K562 (cell line): Measurements from ENCODE around the gene IFI30. TPM values are rescaled to one million over a fixed set of nuclear protein-coding genes. Genes with fewer than 3 reads are reported as not detected.
A peak's percentile ranks its signal among the peaks of the same experiment; 100 is the strongest.

Experiments used
- ATAC-seq: fragments of 200-7000 bp; cut with Tn5 transposase; 3 replicates; pipeline ENCODE4 v1.9.1; 2020; ENCODE audit warnings: moderate library complexity
- BruUV-seq: library from RNA; stranded (reverse); fragments of 400-500 nt; replicated peaks from 2 replicates; lab custom pipeline; 2021; lab: Mats Ljungman, UMichigan
- CTCF ChIA-PET: fragments of 300-600 bp; formaldehyde crosslinking; extraction: SDS; loops from one replicate; lab custom pipeline; 2021; ENCODE audit warnings: low intra/inter-chr PET ratio; lab: Yijun Ruan, JAX
- POLR2A ChIA-PET: fragments of 300-600, 350-650 bp; sonication (Branson Sonifier 250); formaldehyde crosslinking; extraction: SDS; loops from one replicate; lab custom pipeline; 2021; ENCODE audit warnings: antibody characterized with exemption, inconsistent platforms; lab: Yijun Ruan, JAX
- DNase-seq, 4 experiments: peaks; one replicate each; pipeline versions ENCODE4 v3.0.0 to v3.0.0-alpha.2; 2011 to 2018; ENCODE audit warnings: low spot score in 3 of 4, mixed read lengths in 3 of 4; ENCODE audit errors: extremely low read depth in 1 of 4
- FAIRE-seq: peaks from 2 replicates; lab custom pipeline; 2011; peaks lifted over from hg19 to GRCh38; lab: Jason Lieb, UNC
- H2AFZ ChIP-seq: 2 replicates; pipeline ENCODE4 v1.6.0; 2011; ENCODE audit warnings: low read depth, low read length, control low read depth, inconsistent platforms
- H3K27ac ChIP-seq: fragments of 200-600 bp; 3 replicates; pipeline ENCODE4 v1.8.0; 2011; ENCODE audit warnings: low read depth, mild to moderate bottlenecking, control low read depth, inconsistent platforms, low read length, moderate library complexity, mixed read lengths; ENCODE audit errors: extremely low read depth
- H3K27me3 ChIP-seq, 2 experiments: fragments of 300-600 bp in 1 of 2; 2 replicates in 1 of 2; 3 replicates in 1 of 2; pipeline versions ENCODE4 v1.6.0 to v1.8.0; 2011; ENCODE audit warnings: inconsistent platforms in 2 of 2, low read length in 2 of 2, mild to moderate bottlenecking in 1 of 2, mixed read lengths in 1 of 2, moderate library complexity in 1 of 2; ENCODE audit not compliant: control insufficient read depth in 2 of 2, insufficient read depth in 2 of 2
- H3K36me3 ChIP-seq: fragments of 300-600 bp; 3 replicates; pipeline ENCODE4 v1.8.0; 2011; ENCODE audit warnings: mild to moderate bottlenecking, low read length, inconsistent platforms; ENCODE audit not compliant: control insufficient read depth, insufficient read depth
- H3K4me1 ChIP-seq, 2 experiments: fragments of 200-600 bp in 1 of 2; replicated peaks in 1 of 2; 2 replicates in 1 of 2; 3 replicates in 1 of 2; pipeline versions ENCODE4 v1.5.1 to v1.8.0; 2011; ENCODE audit warnings: inconsistent platforms in 2 of 2, low read length in 2 of 2, mild to moderate bottlenecking in 1 of 2, mixed read lengths in 1 of 2, moderate library complexity in 1 of 2; ENCODE audit not compliant: control insufficient read depth in 2 of 2, insufficient read depth in 2 of 2
- H3K4me2 ChIP-seq: 2 replicates; pipeline ENCODE4 v1.6.1; 2011; ENCODE audit warnings: low read length, control low read depth, inconsistent platforms, mixed read lengths; ENCODE audit not compliant: insufficient read depth
- H3K4me3 ChIP-seq: fragments of 200-600 bp; sonication (generic), shearing (Covaris generic); 2 replicates; pipeline ENCODE4 v1.5.1; 2016; ENCODE audit warnings: control low read depth, inconsistent platforms
- H3K79me2 ChIP-seq: fragments of 200-600 bp; 3 replicates; pipeline ENCODE4 v1.8.0; 2011; ENCODE audit warnings: low read length, inconsistent platforms; ENCODE audit not compliant: control insufficient read depth, insufficient read depth
- H3K9ac ChIP-seq, 2 experiments: 2 replicates each; pipeline versions ENCODE4 v1.6.0 to v1.6.1; 2011; ENCODE audit warnings: low read depth in 2 of 2, low read length in 2 of 2, control low read depth in 1 of 2, inconsistent platforms in 1 of 2, mild to moderate bottlenecking in 1 of 2, mixed read lengths in 1 of 2; ENCODE audit not compliant: insufficient read depth in 1 of 2
- H3K9me1 ChIP-seq: one replicate; pipeline ENCODE4 v1.6.0; 2011; ENCODE audit warnings: inconsistent platforms, mild to moderate bottlenecking, low read length, moderate library complexity; ENCODE audit not compliant: control insufficient read depth, insufficient read depth
- H3K9me3 ChIP-seq: replicated peaks from 2 replicates; pipeline ENCODE4 v1.5.1; 2011; ENCODE audit warnings: low read depth, low read length, inconsistent platforms; ENCODE audit not compliant: control insufficient read depth, insufficient read depth
- H4K20me1 ChIP-seq: replicated peaks from 2 replicates; pipeline ENCODE4 v1.6.1; 2011; ENCODE audit warnings: low read length, inconsistent platforms, mixed read lengths; ENCODE audit not compliant: control insufficient read depth, insufficient read depth
- ADNP ChIP-seq: fragments of 200-800 bp; sonication (Bioruptor generic); IDR thresholded peaks from 2 replicates; pipeline ENCODE4 v1.6.1; 2016; ENCODE audit warnings: missing genetic modification characterization, missing compliant biosample characterization
- ATF1 ChIP-seq, 2 experiments: fragments of 450-650 bp in 1 of 2; IDR thresholded peaks; 2 replicates each; pipeline ENCODE4 v1.6.1; 2016; ENCODE audit warnings: missing compliant biosample characterization in 1 of 2, missing genetic modification characterization in 1 of 2
- BCOR ChIP-seq: fragments of 450-650 bp; IDR thresholded peaks from 2 replicates; pipeline ENCODE4 v1.6.1; 2016
- CBX1 ChIP-seq: sonication (generic); IDR thresholded peaks from 2 replicates; pipeline ENCODE4 v1.6.1; 2016; ENCODE audit warnings: antibody characterized with exemption, low read depth, mild to moderate bottlenecking
- CHD4 ChIP-seq: fragments of 200-600 bp; sonication (generic); IDR thresholded peaks from 3 replicates; pipeline ENCODE4 v1.6.1; 2012; ENCODE audit warnings: low read depth, mild to moderate bottlenecking, mixed read lengths, low read length, inconsistent platforms; ENCODE audit not compliant: insufficient read depth, insufficient replicate concordance, poor library complexity, severe bottlenecking
- CREM ChIP-seq: IDR thresholded peaks from 2 replicates; pipeline ENCODE4 v1.6.1; 2014; ENCODE audit warnings: antibody characterized with exemption, low read depth
- GABPA ChIP-seq: fragments of 200-800 bp; sonication (Bioruptor generic); conservative IDR thresholded peaks from 2 replicates; pipeline ENCODE4 v1.6.1; 2016; ENCODE audit warnings: low read depth, missing genetic modification characterization, missing compliant biosample characterization
- HEY1 ChIP-seq: fragments of 250-450 bp; sonication (Bioruptor Pico); IDR thresholded peaks from 2 replicates; pipeline ENCODE4 v1.5.0; 2020; ENCODE audit warnings: mild to moderate bottlenecking, moderate library complexity, borderline replicate concordance
- JUNB ChIP-seq: fragments of 450-650 bp; formaldehyde crosslinking; conservative IDR thresholded peaks from 2 replicates; pipeline ENCODE4 v1.4.0; 2020; ENCODE audit warnings: mild to moderate bottlenecking
- JUND ChIP-seq, 2 experiments: IDR thresholded peaks; 2 replicates in 1 of 2; 3 replicates in 1 of 2; pipeline ENCODE4 v1.6.1; 2011; ENCODE audit warnings: borderline replicate concordance in 2 of 2, low read depth in 2 of 2, low read length in 2 of 2, improper control_type of control experiment in 1 of 2, missing biosample characterization in 1 of 2, missing genetic modification characterization in 1 of 2, missing genetic modification reagents in 1 of 2
- NFIC ChIP-seq: fragments of 450-650 bp; IDR thresholded peaks from 2 replicates; pipeline ENCODE4 v1.6.1; 2017; ENCODE audit warnings: mild to moderate bottlenecking, inconsistent platforms
- PTBP1 ChIP-seq: fragments of 200-400 bp; formaldehyde crosslinking; IDR thresholded peaks from 2 replicates; pipeline ENCODE4 v1.6.1; 2017; ENCODE audit warnings: low read depth, low read length
- RBM17 ChIP-seq: fragments of 200-400 bp; formaldehyde crosslinking; IDR thresholded peaks from 2 replicates; pipeline ENCODE4 v1.6.1; 2017; ENCODE audit warnings: low read depth, mild to moderate bottlenecking, low read length, borderline replicate concordance
- RBM22 ChIP-seq: fragments of 200-400 bp; formaldehyde crosslinking; IDR thresholded peaks from 2 replicates; pipeline ENCODE4 v1.6.1; 2018; ENCODE audit warnings: low read length, low read depth; ENCODE audit not compliant: poor library complexity, severe bottlenecking
- RBM25 ChIP-seq: fragments of 200-400 bp; formaldehyde crosslinking; IDR thresholded peaks from 2 replicates; pipeline ENCODE4 v1.6.1; 2018; ENCODE audit warnings: low read length, low read depth, moderate library complexity; ENCODE audit not compliant: severe bottlenecking
- TOE1 ChIP-seq, 2 experiments: fragments of 450-650 bp in 1 of 2; sonication (generic) in 1 of 2; formaldehyde crosslinking in 1 of 2; IDR thresholded peaks; 2 replicates each; pipeline versions ENCODE4 v1.7.1 to v1.8.0; 2016 to 2022; ENCODE audit warnings: borderline replicate concordance in 2 of 2, mild to moderate bottlenecking in 2 of 2, antibody characterized with exemption in 1 of 2, inconsistent platforms in 1 of 2, low read depth in 1 of 2, missing genetic modification reagents in 1 of 2, moderate library complexity in 1 of 2
- ZFP36 ChIP-seq: fragments of 150-350 bp; IDR thresholded peaks from 2 replicates; pipeline ENCODE4 v1.6.1; 2018; ENCODE audit warnings: low read length, low read depth; ENCODE audit not compliant: partially characterized antibody
- ZFPM2 ChIP-seq: fragments of 250-450 bp; sonication (Bioruptor Pico); IDR thresholded peaks from 2 replicates; pipeline ENCODE4 v1.5.1; 2022; ENCODE audit warnings: mild to moderate bottlenecking
- ZKSCAN8 ChIP-seq: fragments of 200-800 bp; sonication (Bioruptor generic); IDR thresholded peaks from 2 replicates; pipeline ENCODE4 v1.6.1; 2016; ENCODE audit warnings: missing genetic modification characterization, missing compliant biosample characterization
- ZNF124 ChIP-seq: sonication (generic); formaldehyde crosslinking; IDR thresholded peaks from 2 replicates; pipeline ENCODE4 v1.8.1; 2022; ENCODE audit warnings: missing genetic modification reagents
- ZNF324 ChIP-seq: fragments of 250-450 bp; sonication (Bioruptor Pico); IDR thresholded peaks from 2 replicates; pipeline ENCODE4 v1.4.0; 2020; ENCODE audit warnings: mild to moderate bottlenecking
- WGBS: fragments of 100-300 bp; shearing (Covaris generic); methylation state at CpG from one replicate; pipeline ENCODE4 v1.1.6; 2016; ENCODE audit warnings: low coverage, mixed read lengths; ENCODE audit not compliant: insufficient coverage; ENCODE audit errors: missing lambda C conversion rate; 5-methylcytosine and 5-hydroxymethylcytosine counted together
- in situ Hi-C: fragments of 300-500 bp; cut with MboI; formaldehyde crosslinking; loops from 4 replicates; pipeline ENCODE4 v1.15.0; 2018; ENCODE audit warnings: inconsistent platforms, mixed read lengths
- intact Hi-C: fragments of 100-400 bp; cut with micrococcal nuclease; formaldehyde crosslinking; loops from 2 replicates; pipeline ENCODE4 v1.14.2; 2022
- polyA plus RNA-seq, 8 experiments: library from polyadenylated mRNA; depleted of rRNA in 4 of 8; stranded (reverse) in 5 of 8; unstranded in 3 of 8; fragments of >200 nt; fragmentation: Nextera tagmentation in 2 of 8; fragmentation: Illumina TruSeq in 1 of 8; extraction: Ambion mirVana in 2 of 8; extraction: Trizol in 1 of 8; gene quantifications; 2 replicates each; pipeline versions ENCODE4 v1.2.1 to v1.2.3, GENCODE V29; 2011 to 2014; ENCODE audit warnings: inconsistent platforms in 1 of 8, missing spikeins in 1 of 8
- total RNA-seq, 7 experiments: library from RNA; depleted of rRNA in 6 of 7; stranded (reverse); fragments of >200 nt in 6 of 7; fragmentation: Illumina TruSeq in 2 of 7; extraction: Trizol in 2 of 7; gene quantifications; 2 replicates each; pipeline versions ENCODE4 v1.2.1 to v1.2.3, GENCODE V29; 2011 to 2021; ENCODE audit warnings: low replicate concordance in 1 of 7
- TF ChIP-seq, protein P1 (sequence below): sonication (generic); formaldehyde crosslinking; IDR thresholded peaks from 2 replicates; pipeline ENCODE4 v1.8.0; 2022; ENCODE audit warnings: missing genetic modification reagents, mild to moderate bottlenecking, moderate library complexity, borderline replicate concordance

Gene IFI30
- total and polyA plus RNA-seq, 9 of the 15 experiments (the other 6 are each of a cell fraction or from before 2014, with no cell fraction given), result 63.7 to 430 (median 109) TPM

DNA sequence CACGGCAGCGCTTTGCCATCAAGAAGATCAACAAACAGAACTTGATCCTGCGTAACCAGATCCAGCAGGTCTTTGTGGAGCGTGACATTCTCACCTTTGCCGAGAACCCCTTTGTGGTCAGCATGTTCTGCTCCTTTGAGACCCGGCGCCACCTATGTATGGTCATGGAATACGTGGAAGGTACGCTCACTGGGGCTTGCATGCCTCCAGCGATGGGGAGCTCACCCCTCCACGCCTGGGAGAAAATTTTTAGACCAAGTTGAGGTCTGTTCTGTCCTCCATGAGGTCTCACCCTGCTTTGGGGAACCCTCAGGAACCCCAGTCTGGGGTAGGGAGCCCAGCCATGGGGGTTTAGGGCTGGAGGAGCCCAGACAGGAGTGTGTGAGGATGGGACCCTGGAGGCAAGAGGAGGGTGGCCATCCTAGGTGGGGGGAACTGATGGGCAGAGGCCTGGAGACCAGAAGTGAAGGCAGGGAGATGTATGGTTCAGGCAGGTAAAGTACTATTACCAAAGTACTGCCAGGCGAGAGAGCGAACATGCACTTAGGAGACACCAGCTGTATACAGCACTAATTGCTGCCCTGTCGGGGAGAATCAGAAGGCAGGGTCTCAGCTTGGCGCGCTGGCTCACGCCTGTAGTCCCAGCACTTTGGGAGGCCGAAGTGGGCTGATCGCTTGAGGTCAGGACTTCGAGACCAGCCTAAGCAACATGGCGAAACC, 42.9 kb upstream of the IFI30 start:
- Histone ChIP-seq H3K36me3 (peaks cover 43% of the 10 kb centered on the region; the same call in 2 of the 3 replicates), H3K9ac (peak overlapping the region in 1 of 2 experiments; percentile 83; a peak in 2 of 4 replicates), H3K79me2 (no peaks in the 10 kb centered on the region), H3K4me1 (peaks cover 0 to 7% of the 10 kb centered on the region in 2 experiments; a peak in 2 of 5 replicates), H3K27me3 (no peaks in the 10 kb centered on the region), H3K9me1 (no peaks in the 10 kb centered on the region), H4K20me1 (0 out of 2 replicates have a peak, but pooled peaks cover 4% of the 10 kb centered on the region), H3K9me3 (no peaks in the 10 kb centered on the region), H3K4me3 (no peak overlapping the region), H3K27ac (no peak overlapping the region), H3K4me2 (no peak overlapping the region), H2AFZ (no peak overlapping the region)
- ChIA-PET POLR2A (no interaction called here), CTCF (no interaction called here)
- FAIRE-seq, result no peak
- no TSS peak for BruUV-seq
- in situ Hi-C loops, result no loop called here
- no peak for DNase-seq
- intact Hi-C loops, result no loop called here
- no peak for ATAC-seq
- WGBS, result 92% methylated on average over 21 of the region's 21 CpGs
- TF ChIP-seq ZFPM2 (no peak), BCOR (peak; percentile 77), CREM (no peak), PTBP1 (0 out of 2 replicates have a peak, but pooled peaks have one; percentile 33), ATF1 (CRISPR knock-in tag; IDR thresholded peaks at IDR 0.05) (no peak), ATF1 (tag; IDR thresholded peaks at IDR 0.05) (no peak), HEY1 (CRISPR knock-in tag) (no peak), NFIC (no peak), TOE1 (IDR thresholded peaks at IDR 0.05; ENCODE audit: borderline replicate concordance) (no peak), TOE1 (CRISPR knock-in tag; IDR thresholded peaks at IDR 0.05; ENCODE audit: borderline replicate concordance, low read depth) (no peak), RBM17 (no peak), CBX1 (0 out of 2 replicates have a peak, but pooled peaks have one; percentile 31), JUNB (CRISPR knock-in tag) (no peak), GABPA (tag) (no peak), CHD4 (peak; percentile 70), RBM22 (no peak), ZNF324 (CRISPR knock-in tag) (no peak), ZFP36 (peak; percentile 42), ZKSCAN8 (CRISPR knock-in tag) (peak; percentile 95), ADNP (tag) (peak; percentile 54; the same call in 1 of the 2 replicates), RBM25 (peak; percentile 56), JUND (IDR thresholded peaks at IDR 0.05; ENCODE audit: borderline replicate concordance, low read depth, low read length) (no peak), JUND (tag; IDR thresholded peaks at IDR 0.05; ENCODE audit: borderline replicate concordance, low read depth, low read length) (no peak), ZNF124 (CRISPR knock-in tag) (no peak)
- TF ChIP-seq, protein P1, sequence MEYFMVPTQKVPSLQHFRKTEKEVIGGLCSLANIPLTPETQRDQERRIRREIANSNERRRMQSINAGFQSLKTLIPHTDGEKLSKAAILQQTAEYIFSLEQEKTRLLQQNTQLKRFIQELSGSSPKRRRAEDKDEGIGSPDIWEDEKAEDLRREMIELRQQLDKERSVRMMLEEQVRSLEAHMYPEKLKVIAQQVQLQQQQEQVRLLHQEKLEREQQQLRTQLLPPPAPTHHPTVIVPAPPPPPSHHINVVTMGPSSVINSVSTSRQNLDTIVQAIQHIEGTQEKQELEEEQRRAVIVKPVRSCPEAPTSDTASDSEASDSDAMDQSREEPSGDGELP (CRISPR knock-in tag), result 0 out of 2 replicates have a peak, but pooled peaks have one; percentile 9
